HG03442 (cell line): ENCODE data around the gene F8A3.
A peak's percentile ranks its signal among the peaks of the same experiment; 100 is the strongest.
"Not testable (repeated sequence)": the region's sequence is repeated elsewhere in the genome, so short reads cannot be mapped to it uniquely, and the experiment has no call there.

ENCODE experiments used
- ATAC-seq: cut with Tn5 transposase; IDR thresholded peaks from one replicate; pipeline ENCODE4 v1.9.1; 2021; ENCODE audit warnings: mild to moderate bottlenecking, moderate library complexity; ENCODE audit not compliant: unreplicated experiment

Gene F8A3

DNA sequence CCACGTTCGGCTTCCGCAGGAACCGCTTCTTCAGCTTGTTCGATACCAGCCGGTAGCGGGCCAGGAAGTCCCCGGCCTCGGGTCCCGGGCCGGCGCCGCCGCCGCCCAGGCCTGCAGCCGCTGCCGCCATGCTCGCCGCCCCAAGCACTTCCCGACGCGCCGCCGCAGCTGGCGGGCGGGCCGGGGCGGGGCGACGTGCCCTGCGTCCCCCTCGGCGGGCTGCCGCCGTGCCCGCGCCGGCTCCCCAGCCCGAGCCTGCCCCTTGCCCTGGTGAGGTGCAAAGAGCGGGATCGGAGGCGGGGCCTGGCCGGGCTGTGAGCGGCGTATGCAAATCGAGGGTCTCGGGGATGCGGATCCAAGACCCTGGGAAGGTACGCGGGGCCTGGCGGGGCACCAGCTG lies at the start of gene F8A3:
TSS of gene F8A3 (minus strand) at position 150 of the 400 bp plus-strand sequence. CDS start at position 130, 20 bp downstream.
- peak; percentile 75 for ATAC-seq

DNA sequence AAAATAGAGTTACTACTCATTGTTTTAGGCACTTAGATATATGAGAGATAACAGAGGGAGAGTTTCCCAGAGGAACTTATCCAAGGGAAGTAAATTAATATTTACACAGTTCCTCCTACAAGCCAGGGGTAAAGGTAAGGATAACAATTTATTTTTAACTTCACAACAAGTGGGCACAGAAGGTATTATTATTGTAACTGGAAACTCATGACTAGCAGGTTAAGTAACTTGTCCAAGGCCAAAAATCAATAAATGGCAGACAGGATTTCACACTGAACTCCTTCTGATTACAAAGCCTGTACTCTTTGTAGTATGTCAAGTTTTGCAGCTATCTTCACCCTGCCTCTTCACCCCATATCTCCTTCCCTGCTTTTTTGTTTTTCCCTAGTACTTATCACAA lies 46.9 kb upstream of the F8A3 start:
- ATAC-seq, result no peak

DNA sequence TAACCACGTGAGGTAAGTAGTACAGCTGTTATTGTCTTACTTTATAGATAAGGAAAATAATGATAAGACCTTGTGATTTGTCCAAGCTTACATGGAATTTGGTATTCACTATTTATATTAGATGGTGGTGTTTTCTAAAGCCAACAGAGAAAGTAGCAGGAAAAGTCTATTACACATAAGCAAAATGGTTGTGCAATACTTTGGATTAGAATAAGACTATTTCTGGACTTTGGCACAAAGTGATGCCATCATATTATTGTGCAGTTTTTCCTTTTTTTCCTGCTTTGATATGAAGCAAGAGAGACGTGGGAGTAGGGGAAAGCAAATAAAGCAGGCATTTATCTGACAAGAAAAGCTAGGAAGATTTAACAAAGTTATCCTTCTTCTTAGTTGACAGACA lies 36.7 kb upstream of the F8A3 start:
- ATAC-seq, result not testable (repeated sequence)

DNA sequence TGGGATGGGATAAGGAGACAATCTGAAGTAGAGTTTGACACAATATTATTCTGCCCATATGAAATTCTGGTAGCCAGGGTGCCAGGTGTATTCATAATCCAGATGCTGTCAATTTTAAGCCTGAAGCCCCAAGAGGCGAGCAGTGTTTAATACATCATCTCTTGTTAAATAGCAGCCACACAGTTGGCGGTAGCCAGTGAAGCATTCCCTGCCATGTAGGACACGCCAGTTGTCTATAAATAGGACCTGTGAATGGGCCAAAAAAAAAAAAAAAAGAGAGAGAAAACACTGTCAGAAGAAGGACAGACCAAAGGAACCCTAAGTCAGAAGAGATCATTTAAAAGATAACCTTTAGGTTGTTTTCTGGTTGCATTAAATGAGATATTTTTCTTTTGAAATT lies 33.0 kb upstream of the F8A3 start:
- ATAC-seq, result not testable (repeated sequence)

DNA sequence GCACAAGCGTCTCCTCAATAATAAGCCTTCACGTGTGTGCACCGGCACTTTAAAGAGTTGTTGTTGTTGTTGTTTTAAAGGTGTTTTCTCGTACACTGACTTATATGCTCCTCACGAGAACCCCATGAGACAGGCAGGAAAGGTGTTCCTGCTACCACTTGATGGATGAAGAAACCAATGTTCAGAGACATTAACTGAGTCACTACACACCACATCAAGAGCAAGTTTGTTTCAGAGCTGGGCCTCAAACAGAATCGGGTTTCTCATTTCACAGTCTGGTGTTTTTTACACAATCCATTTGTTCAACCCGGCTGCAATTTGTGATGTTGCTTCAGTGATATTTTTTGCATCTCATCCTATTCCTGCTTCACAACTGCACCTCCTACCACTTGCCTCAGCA lies 18.7 kb upstream of the F8A3 start:
- ATAC-seq, result not testable (repeated sequence)

DNA sequence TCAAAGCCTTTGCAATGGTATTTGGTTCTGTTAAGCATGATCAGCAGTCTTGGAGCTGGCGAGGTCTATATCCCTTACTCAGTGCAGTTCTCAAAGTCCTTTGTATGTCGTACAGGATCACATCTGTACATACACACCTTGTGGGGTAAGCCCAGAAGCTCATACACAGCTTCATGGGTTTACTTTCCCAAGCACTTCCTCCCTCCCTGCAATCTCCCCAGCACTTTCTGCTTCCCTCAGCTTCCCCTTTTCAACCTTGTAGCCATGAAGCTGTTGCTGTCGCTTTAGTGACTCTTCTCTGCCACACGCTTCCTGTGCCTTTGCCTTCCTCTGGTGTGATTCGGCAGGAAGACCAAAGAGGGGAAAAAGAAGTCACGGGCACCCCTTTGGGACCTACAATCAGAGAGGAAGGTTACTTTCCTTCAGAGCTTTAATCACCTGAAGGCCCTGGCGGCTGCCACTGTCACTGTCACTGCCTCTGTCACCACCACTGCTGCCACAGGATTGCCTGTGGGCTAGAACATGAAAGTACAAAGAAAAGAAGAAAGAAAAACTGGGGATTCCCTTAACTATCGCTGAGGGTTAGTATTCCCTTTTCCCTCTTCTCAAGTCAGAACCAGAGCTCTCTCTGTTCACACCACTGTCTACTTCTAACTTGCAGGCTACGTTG lies 8.0 kb upstream of the F8A3 start:
- ATAC-seq, result peak; percentile 53

DNA sequence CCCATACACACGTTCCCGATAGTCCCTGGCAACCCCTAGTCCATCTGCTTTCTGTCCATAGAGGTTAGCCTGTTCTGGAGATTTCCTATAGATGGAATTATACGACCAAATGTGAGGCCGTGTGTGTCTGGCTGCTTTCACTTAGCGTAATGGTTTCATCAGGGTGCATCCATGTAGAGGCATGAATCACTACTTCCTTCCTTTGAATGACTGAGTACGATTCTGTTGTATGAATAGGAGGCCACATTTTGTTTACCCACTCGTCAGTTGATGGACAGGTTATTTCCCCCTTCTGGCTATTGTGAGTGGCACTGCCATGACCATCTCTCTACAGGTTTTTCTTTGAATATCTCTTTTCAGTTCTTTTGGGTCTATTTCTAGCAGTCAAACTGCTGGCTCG lies 2.1 kb upstream of the F8A3 start:
- not testable (repeated sequence) for ATAC-seq

DNA sequence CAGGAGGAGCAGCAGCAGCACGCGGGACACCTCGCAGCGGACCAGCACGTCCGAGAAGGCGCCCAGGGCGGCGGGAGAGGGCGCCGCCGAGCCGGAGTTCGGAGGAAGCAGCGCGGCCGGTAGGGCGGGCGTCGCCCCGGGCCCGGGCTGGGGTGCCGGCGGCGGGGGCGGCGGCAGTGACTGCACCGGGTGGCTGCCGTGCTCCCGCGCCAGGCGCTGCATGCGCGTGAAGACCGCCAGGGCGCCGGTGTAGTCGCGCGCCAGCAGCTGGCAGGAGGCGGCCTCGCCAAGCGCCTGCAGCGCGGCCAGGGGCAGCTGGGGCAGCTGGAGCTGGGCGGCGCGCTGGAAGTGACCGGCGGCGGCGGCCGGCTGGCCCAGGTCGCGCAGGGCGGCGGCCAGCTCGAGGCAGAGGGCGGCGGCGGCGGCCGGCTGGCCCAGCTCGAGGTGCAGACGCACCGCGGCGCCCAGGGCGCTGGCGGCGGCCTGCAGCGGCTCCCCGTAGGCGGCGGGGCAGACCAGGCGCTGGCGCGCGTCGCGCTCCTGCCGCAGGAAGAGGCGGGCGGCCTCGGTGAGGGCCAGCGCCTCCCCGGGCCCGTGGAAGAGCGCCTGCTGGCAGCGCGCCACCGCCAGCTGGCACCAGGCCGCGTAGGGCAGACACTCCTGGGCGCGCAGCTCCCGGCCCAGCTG lies 516 bp downstream of the F8A3 start:
- ATAC-seq, result peak; percentile 47

DNA sequence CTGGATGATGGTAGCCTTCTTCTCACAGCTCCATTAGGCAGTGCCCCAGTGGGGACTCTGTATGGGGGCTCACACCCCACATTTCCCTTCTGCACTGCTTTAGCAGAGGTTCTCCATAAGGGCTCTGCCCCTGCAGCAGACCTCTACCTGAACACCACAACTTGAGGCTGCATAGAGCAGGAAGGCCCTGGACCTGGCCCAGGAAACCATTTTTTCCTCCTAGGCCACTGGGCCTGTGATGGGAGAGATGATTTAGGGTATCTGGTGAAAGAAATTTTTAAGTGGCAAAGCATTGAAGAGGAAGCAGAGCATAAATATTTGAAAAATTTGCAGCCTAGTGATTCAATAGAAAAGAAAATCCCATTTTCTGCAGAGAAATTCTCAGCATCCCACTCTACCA lies 17.3 kb downstream of the F8A3 start:
- no peak for ATAC-seq

DNA sequence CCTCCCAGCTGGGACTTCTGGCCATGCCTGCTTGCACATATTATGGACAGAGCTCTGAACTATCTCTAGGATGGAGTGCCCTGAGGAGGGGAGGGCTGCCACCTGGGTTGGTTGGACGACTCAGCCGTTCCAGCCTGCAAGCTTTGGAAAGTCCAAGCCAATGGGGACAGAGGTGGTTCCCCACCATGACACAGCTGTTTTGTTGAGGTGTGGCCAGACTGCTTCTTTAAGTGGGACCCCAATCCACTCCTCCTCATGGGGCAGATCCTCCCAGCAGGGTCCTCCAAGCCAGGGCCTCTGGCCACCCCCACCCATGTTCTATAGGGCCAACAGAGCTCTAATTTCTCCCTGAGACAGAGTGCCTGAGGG lies 22.7 kb downstream of the F8A3 start:
- no peak for ATAC-seq

DNA sequence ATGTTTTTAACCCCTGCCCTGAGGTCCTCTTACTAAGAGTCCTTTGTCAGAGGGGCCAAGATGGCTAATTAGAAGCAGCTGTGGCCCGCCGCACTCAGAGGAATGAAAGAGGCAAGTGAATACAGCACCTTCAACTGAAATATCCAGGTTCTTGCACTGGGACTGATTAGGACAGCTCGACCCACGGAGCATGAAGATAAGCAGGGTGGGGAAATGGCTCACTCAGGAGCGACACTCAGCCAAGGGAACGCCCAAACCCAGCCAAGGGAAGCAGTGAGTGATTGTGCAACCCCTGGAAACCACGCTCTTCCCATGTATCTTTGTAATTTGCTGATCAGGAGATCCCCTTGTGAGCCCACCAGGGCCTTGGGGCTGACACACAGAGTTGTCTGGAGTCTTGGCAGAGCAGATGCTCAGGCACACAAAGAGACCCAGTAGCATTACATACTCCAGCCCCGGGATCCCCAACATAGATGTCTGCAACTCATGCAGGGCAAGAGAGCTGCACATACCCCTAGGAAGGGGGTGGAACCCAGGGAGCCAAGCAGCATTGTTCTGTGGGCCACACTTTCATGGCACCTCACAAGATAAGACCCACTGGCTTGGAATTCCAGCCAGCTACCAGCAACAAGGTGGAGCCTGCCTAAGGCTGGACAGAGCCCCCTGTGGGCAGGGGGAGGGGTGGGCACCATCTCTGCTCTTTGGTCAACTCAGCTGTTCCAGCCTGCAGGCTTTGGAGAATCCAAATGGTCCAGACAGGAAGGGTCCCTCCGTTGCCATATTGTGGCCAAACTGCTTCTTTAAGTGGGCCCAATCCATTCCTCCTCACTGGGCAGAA lies 23.3 kb downstream of the F8A3 start:
- no peak for ATAC-seq

DNA sequence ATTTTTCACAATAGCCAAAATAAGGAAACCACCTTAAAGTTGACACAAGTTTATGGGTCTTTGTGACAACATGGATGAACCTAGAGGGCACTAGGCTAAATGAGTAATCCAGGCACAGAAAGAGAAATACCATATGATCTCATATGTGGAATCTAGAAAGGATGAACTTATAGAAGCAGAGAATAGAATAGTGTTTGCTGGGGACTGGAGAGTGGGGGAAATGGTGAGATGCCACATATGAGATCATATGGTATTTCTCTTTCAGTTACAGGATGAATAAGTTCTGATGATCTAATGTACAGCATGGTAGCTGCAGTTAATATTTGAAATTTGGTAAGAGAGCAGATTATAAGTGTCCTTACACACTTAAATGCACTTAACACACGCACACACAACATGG lies 40.7 kb downstream of the F8A3 start:
- no peak for ATAC-seq
